22Rv1 (cell line): ENCODE results near the gene TTC9.

ENCODE experiments used
- CTCF ChIP-seq: fragments of 450-650 bp; IDR thresholded peaks from 2 replicates; pipeline ENCODE4 v1.5.1; 2017; ENCODE audit warnings: mild to moderate bottlenecking
- ZFX ChIP-seq: fragments of 450-650 bp; IDR thresholded peaks from 2 replicates; pipeline ENCODE4 v1.6.1; 2017; ENCODE audit warnings: antibody characterized with exemption, borderline replicate concordance

DNA sequence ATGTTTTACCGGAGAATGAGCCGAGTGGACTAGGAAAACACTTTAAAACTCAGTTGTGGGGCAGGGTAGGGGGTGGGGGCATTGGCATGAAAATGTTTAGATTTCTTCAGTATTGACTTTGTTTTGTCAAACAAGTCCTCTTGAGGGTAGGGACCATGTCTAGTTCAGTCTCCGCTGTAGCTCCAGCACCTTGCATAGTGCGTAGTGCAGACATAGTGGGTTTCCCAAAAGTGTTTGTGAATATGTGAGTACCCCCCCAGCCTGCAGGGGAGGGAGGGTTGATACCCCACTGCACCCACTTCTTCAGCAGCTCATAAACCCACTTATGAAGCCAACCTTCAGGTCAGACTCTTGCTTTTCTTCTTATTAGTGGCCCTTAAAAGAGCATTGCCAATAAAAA lies 71.4 kb downstream of the TTC9 start:
- TF ChIP-seq CTCF: no peak
- TF ChIP-seq ZFX: no peak
